Retinal pigment epithelial cell (primary cell): Measurements from ENCODE around the gene ITGB5.
"Not testable (repeated sequence)": the region's sequence is repeated elsewhere in the genome, so short reads cannot be mapped to it uniquely, and the experiment has no call there.

ENCODE experiments used
- DNase-seq: peaks from one replicate; pipeline ENCODE4 v3.0.0-alpha.2; 2010; ENCODE audit warnings: low read depth
- H3K4me3 ChIP-seq: 2 replicates; pipeline ENCODE4 v1.5.1; 2011; ENCODE audit warnings: mild to moderate bottlenecking, low read length, control low read depth, moderate library complexity
- TF ChIP-seq, protein P1 (sequence below): conservative IDR thresholded peaks from 2 replicates; pipeline ENCODE4 v1.5.1; 2011; ENCODE audit warnings: low read depth, low read length, control low read depth, inconsistent platforms

The ITGB5 gene

DNA sequence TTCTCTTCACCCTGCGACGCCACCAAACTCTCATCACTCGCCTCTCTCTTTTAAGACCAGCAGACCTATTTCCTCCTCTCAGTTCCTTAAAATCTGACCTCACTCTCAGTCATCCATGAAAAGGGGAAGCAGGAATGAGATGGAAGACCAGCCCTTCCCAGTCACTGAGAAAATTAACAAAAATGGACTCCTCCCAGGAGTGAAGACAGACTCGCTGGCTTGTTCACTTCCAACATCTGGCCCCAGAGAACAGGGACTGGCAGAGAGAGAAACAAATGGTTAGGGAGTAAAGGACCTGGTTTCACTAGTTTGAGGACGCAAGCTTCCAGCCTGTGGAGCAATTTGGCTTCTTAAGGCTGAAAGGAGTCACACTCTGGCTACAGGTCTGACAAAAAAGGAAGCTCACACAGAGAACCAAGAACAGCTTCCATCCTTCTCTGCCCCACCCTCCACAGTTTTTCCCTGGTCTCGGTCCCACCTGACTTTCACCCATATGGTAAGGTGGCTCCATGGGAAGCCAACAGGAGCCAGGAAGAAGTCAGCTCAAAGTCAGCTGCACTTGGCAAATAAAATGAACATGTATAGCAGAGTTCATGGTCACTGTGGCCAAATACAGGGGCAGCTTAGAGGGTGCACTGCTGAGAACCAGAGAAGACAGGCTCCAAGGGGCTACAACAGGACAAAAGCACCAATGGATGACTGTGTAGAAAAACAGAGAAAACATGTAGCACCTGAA, 57.2 kb downstream of the ITGB5 start:
- no peak overlapping the region for H3K4me3 ChIP-seq
- DNase-seq = no peak
- TF ChIP-seq, protein P1, sequence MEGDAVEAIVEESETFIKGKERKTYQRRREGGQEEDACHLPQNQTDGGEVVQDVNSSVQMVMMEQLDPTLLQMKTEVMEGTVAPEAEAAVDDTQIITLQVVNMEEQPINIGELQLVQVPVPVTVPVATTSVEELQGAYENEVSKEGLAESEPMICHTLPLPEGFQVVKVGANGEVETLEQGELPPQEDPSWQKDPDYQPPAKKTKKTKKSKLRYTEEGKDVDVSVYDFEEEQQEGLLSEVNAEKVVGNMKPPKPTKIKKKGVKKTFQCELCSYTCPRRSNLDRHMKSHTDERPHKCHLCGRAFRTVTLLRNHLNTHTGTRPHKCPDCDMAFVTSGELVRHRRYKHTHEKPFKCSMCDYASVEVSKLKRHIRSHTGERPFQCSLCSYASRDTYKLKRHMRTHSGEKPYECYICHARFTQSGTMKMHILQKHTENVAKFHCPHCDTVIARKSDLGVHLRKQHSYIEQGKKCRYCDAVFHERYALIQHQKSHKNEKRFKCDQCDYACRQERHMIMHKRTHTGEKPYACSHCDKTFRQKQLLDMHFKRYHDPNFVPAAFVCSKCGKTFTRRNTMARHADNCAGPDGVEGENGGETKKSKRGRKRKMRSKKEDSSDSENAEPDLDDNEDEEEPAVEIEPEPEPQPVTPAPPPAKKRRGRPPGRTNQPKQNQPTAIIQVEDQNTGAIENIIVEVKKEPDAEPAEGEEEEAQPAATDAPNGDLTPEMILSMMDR = no peak

DNA sequence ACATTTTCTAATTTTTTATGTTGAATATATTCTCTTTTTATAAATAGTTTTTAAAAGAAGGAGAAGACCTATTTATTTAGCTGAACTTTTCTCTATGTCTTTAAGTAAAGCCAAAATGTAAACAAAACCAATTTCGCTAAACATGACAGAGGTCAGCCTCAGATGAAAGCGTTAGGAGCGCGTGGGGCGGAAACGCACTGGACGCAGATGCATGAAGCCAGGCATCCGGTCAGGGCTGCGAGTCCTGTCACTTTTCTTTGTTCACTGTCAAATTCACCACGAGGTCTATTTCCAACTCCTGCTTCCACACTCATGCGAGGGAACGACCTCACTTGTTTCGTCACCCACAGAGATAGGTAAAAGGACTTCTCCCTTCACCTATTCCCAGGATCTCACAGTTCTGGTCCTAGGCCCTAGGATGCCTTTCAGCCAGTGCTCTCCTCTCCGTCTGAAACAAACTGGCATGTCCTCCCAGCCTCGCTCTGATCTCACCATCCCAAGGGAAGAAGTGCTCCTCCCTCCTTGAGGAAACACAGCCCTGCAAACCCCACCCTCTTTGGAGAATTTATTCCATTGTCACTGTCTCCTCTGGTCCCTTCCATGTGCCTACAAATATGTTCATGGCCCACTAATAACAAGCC, 57.9 kb downstream of the ITGB5 start:
- no peak overlapping the region for H3K4me3 ChIP-seq
- TF ChIP-seq, protein P1 = no peak
- DNase-seq = no peak

DNA sequence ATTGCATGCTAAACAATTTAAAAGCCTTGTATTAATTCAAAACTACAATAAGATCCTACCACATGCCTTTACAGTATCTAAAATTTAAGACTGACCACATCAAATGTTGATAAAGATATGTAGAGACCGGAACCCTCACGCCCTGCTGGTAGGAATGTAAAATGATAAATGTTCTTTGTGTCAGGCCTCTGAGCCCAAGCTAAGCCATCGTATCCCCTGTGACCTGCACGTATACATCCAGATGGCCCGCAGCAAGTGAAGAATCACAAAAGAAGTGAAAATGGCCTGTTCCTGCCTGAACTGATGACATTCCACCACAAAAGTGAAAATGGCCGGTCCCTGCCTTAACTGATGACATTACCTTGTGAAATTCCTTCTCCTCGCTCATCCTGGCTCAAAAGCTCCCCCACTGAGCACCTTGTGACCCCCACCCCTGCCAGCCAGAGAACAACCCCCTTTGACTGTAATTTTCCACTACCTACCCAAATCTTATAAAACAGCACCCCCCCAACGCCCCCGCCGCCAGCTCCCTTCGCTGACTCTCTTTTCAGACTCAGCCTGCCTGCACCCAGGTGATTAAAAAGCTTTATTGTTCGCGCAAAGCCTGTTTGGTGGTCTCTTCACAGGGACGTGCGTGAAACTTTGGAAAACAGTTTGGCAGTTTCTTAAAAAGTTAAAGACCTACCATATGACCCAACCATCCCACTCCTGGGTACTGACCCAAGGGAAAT, 59.5 kb downstream of the ITGB5 start:
- H3K4me3 ChIP-seq, DNase-seq: not testable (repeated sequence)
- TF ChIP-seq, protein P1 = peak; percentile 37

DNA sequence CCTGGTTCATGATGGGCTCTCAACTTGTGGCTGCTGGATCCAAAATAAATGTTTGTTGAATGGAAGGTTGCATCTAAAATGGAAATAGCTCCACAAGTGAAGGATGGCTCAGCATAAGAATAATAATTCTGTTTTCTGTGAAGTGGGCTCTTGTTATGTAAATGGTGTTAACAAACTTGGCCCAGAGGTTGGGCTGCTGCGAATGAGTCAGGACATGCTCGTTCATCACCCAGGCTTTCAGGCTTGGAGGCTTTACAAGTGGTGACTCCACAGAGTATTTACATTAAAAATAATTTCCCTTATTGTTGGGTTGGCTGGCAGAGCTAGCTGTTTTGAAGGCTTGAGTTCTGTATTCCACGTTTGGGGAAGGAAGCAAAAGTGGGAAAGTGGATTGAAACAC, 60.5 kb downstream of the ITGB5 start:
- H3K4me3 ChIP-seq = no peak overlapping the region
- no peak for DNase-seq
- TF ChIP-seq, protein P1 = no peak

DNA sequence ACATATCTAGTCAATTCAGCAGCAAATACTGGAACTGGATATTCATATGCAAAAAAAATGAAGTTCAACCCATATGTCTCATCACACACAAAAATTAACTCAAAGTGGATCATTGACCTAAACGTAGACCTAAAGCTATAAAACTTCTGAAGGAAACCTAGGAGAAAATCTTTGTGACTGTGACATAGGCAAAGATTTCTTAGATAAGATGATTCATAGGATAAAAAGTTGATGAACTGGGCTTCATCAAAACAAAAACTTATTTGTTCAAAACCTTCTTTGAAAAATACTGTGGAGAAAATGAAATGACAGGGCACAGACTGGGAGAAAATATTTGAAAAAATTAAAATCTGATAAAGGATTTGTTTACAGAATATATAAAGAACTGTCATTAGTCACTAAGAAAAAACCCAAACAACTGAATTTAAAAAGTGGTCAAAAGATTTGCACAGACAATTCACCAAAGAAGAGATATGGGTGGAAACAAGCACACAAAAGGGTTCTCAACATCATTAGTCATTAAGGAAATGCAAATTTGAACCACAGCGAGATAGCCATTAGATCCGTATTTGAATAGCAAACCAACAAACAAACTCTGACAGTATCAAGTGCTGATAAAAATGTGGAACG, 62.8 kb downstream of the ITGB5 start:
- no peak for DNase-seq
- no peak overlapping the region for H3K4me3 ChIP-seq
- TF ChIP-seq, protein P1 = no peak

DNA sequence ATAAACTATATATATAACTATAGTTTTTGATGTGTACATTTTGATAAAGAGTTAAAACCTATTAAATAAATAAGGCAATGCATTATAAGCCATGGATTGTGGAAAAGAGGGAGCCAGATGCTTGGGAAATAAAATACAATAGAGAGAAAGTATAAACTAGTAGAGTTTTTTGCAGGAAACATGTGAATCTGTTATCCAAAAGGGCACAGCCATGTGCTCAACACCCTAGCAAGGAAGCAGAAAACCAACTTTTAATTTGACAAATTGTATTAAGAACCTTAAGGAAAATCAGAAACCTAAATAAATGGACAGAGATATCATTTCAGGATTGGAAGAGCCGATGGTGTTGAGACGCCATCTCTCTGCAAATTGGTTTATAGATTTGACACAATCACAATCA, 63.5 kb downstream of the ITGB5 start:
- DNase-seq = no peak
- H3K4me3 ChIP-seq = no peak overlapping the region
- TF ChIP-seq, protein P1 = no peak
